SIG-M5 treated with dmso at 0.1 percent for 504 hours (cell line): ENCODE data around the gene SLCO3A1.

Source experiments
- DNase-seq: peaks from one replicate; lab custom pipeline; 2025; ENCODE audit not compliant: unreplicated experiment; lab: John Stamatoyannopoulos, UW

The SLCO3A1 gene

DNA sequence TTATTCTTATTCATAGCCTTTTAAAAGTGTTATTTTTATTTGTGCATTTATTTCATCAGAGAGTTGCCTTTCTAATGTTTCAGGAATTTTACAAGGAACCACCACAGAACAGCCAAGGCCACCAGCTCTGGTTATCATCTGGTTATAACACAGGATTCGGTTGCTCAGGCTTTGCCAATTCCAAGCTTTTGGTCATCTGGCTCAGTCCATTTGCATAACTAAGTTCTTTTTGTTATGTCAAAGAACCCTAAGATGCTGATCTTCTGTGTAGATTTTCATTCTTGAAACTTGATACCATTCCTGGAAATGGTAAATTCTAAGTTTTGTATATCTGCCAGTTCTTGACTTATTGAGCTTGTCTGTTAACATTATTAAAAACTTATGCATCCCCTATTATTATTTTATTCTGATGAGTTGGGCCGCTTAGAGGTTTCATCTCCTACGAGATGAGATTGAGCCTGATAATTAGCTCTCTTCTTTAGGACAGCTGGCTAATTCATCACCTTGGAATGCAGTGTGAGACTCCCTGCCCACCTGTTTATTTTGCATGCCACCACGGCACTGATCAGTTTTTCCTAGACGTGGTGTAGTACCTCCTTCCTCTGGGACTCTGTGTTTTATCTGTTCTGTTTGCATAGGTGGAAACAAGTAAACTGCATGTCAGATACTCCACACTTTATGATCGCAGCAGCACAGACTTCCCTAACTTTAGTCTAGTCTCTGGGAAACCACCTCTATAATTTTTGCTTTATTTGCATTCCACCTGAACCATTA is 264.8 kb downstream of the SLCO3A1 start:
- no peak for DNase-seq

DNA sequence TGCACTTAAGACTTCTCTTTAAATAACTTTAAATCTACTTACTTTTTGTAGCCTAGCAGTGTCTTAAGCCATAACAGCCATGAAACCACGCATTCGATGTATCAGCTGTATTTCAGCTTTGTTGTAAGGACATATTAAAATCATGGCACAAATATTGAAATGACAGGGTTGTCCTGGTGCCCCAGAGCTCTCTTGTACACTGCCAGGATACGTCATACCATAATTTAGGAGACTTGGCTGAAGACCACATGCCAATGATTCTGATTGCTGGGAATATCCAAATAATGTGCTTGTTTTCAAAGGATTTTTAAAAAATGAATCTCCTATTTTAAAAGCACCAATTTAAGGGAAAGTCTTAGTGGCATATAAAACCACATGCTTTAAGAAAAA is 265.4 kb downstream of the SLCO3A1 start:
- DNase-seq: no peak

DNA sequence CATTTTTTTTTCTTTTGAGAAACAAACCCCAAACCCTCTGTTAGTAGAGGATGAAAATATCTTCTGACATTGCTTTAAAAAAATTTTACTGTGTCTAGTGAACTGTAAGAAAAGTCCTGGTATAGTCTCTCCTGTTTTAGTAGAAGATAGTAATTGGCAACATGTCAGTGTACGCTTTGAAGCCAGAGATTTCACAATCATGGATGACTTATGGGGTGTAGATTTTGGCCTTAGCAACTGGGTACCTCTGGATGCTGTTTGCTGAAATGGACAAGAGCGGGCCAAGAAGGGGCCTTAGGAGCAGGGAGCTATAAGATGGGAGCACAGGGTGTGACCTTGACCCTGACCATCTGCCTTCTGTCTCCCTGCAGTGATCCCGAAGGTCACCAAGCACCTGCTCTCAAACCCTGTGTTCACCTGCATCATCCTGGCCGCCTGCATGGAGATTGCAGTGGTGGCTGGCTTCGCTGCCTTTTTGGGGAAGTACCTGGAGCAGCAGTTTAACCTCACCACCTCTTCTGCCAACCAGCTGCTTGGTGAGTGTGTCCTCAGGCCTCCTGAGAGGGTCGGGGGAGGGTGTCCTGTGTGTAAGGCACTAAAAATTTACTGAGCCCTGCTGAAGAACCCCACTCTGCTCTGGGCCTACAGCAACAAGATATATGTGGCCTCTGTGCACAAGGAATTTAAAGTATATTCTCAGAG is 266.7 kb downstream of the SLCO3A1 start:
- no peak for DNase-seq

DNA sequence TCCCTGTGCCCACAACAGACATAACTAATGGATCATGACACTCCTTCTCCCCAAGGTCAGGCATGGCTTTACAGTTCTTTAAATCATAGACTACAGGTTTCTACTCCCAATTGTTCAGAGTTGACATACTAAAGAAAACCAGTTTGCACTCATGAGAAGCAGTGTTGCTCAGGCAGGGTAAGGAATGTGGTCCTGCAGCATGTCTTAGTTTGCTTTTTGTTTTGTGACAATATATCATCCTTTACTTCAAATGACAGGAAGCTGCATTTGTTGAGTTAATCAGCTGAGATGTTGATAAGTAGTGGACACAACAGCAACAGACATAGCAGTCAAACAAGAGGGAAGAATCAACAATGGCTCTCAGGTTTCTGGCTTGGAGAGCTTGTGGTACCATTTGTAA is 267.5 kb downstream of the SLCO3A1 start:
- peak; percentile 10 for DNase-seq

DNA sequence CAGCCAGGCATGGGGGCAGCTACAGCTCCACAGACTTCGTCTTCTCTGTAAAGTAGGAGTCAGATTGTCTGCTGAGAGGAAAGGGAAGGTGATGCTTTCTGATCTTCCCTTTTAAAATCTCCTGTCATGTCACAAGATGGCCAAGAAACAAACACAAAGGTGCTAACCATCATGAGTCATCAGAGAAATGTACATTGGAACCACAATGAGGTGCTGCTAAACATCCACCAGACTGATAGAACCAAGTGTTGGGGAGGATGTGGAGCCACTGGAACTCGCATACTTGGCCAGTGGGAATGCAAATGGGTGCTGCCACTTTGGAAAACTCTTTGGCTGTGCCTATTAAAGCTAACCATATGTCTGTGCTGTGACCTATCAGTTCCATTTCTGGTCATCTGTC is 268.8 kb downstream of the SLCO3A1 start:
- no peak for DNase-seq

DNA sequence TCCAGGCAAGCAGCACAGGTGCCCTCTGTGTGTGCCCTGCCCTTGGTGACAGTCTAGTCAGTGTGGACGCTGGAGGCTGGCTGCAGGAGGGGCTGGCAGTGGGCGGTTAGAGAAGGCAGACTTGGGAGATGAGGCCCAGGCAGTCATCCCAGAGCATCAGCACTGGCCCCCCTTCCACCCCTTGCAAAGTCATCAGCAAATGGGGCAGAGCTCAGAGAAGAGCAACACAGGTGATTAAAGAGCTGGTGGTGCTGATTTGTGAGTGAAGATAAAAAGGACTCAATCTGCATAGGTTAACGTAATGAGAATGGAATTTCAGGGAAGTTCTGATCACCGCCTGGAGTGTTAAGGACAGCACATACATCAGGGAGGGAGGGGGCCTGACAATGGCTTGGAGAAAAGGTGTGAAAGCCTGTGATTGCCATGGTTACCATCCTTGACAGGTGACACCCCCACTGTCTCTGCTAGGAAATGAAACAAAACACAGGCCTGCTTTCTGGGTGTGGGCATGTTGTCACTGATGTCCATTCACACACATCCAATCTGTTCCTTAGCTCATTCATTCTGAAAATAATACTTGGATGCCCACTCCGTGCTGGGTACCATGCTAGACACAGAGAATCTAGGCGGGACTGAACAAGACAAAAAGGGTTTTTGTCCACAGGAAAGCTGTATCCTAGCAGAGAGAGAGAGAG is 270.6 kb downstream of the SLCO3A1 start:
- no peak for DNase-seq

DNA sequence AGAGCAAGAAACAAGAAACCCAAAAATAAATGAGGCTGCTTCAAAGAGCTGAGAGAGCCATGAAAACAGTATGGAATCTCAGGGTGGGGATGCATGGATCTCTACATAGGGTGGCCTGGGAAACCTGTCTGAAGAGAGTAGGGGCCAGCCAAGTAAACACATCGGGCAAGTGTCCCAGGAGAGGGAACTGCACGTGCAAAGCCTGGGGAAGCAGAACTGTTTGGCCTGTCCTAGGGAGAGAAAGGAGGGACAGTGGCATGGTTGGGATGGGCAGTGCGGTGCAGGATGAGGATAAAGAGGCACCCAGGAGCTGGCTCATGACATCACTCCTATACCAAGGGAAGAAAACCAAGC is 271.1 kb downstream of the SLCO3A1 start:
- no peak for DNase-seq

DNA sequence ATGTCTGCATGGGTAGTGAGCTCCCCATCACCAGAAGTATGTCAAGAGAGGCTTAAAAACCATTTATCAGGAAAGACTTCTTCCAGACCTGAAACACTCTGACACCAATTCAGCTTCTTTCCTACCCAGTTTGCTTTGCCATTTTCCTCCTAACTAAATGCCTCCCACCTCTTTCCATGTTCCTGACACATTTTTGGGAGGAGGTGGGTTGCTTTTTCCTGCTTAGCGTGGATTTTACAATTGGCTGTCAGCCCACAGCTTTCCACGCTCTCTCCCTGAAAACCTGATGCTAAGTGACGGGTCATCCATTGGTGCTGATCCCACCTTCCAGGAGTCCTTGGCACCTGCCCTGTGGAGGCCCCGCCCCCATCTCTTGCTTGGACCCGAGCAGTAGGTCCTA is 275.3 kb downstream of the SLCO3A1 start:
- no peak for DNase-seq

DNA sequence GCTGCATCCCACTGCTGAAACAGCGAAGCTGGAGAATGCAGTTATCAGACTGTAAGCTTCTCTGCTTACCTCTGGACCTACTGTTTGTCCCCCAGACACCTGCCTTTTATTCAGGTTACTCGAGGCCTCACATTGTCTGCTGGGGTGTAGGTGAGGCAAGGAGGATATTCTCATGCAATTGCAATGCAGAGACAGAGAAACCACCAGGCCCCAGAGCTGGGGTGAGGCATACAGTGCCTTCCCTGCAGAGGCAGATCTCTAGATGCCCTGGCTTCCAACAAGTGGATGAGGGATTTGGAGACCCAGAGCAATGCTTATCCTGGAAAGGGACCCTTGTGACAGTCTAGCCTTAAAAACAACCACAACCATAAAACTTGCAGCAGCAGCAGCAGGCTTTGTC is 276.7 kb downstream of the SLCO3A1 start:
- DNase-seq: no peak

DNA sequence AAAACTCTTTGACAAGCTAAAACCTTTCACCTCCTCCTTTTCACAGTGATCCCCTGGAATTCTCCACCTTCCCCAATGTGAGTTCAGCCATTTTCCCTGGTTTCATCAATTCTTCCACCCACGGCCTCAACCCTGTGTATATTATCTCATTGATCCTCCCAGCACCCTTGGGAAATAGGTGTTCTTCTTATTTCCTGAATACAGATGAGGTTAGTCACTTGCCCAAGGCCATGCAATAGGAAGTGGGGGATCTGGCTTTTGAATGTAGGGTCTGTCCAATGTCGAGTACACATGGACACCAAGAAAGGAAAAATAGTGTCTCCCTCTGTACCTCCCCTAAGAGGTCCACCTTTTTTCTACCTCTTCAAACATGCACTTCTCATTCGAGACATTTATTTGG is 277.4 kb downstream of the SLCO3A1 start:
- no peak for DNase-seq

DNA sequence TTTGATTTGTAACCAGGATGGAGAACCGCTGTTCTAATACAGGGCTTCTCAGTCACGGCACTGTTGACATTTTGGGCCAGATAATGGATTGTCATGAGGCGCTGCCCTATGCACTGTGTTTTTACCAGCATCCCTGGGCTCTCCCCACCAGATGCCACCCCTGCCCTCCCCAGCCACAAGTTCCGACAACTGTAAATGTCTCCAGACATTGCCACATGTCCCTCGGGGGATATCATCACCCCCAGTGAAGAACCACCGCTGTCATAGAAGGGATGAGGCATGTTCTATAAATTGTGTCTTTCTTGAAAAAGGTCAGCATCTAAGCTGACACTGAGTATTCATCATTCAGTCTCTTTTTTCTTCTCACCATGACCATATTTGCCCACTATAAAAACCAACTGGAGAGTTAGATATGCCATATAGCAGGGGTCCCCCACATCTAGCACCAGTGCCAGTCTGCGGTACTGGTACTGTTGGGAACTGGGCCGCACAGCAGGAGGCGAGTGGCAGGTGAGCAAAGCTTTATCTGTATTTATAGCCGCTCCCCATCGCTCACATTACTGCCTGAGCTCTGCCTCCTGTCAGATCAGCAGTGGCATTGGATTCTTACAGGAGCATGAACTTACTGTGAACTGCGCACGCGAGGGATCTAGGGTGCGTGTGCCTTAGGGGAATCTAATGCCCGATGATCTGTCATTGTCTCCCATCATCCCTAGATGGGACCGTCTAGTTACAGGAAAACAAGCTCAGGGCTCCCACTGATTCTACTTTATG is 279.7 kb downstream of the SLCO3A1 start:
- DNase-seq: no peak

DNA sequence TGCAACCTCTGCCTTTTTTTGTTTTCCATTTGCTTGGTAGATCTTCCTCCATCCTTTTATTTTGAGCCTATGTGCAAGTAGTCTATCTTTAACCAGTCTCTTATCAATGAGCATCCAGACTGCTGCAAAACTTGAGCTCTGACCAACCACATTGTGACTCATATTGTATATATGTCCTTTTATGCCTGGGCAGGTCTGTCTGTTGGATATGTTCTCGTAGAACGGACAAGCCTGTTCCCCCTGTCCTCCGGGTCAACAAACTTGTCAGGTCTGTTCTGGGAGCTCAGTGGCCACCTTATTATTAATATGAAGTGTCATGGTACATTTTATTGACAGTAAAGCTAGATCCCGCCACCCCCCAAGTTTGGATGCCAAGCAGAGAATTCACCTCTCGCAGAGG is 287.3 kb downstream of the SLCO3A1 start:
- peak; percentile 17 for DNase-seq

DNA sequence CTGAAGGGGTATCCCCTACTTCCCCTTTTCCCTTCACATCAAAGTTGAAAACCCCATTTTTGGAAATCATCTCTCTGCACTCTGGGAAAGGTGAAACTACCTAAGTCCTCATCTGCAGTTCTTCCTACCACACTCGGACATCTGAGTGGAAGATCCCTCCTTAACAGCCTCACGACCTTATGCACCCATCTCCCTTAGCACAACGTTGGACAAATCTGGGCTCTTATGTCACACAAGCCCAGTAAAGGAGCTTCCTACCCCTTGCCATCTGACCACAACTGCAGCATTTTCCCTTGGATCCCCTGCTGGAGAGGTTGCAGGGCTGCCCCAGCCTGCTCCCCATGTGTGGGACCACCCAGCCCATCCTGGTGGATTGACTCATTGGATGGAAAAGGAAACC is 288.1 kb downstream of the SLCO3A1 start:
- DNase-seq: no peak

DNA sequence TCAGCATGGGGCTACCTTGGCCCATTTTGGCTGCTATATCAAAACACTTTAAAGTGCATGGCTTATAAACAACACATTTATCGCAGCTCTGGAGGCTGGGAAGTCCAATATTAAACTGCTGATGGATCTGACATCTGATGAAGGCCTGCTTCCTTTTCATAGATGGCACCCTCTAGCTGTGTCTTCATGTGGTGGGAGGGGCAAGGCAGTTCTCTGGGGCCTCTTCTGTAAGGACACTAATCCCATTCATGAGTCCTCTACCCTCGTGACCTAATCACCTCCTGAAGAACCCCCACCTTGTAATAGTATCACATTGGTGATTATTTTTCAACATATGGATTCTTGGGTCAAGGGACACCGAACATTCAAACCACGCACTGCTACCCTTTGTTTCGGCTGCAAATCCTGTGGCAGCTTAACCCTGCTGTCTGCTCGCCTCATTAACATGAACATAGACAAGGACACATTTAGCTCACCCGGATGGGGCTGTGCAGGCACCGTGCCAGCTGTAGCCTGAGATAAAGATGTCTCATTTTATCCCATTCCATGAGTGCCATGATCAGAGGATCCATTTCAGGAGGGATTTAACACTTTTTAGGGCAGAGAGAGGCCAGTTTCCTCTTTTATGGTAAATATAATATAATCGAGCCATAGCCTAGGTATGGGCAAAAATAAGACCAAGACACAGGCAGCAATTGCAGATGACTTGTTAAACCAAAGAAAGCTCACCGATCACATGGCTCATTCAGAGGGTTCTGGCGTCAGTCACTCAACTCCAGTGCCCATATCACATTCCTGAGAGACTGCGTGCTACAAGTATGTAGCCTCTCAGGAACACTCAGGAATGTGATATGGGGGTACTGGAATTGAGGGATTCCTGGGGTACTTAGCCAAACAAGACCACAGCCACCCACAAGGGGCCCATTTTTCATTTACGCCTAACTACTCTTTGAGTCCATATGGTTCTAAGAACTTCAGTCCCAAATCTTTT is 289.0 kb downstream of the SLCO3A1 start:
- no peak for DNase-seq

DNA sequence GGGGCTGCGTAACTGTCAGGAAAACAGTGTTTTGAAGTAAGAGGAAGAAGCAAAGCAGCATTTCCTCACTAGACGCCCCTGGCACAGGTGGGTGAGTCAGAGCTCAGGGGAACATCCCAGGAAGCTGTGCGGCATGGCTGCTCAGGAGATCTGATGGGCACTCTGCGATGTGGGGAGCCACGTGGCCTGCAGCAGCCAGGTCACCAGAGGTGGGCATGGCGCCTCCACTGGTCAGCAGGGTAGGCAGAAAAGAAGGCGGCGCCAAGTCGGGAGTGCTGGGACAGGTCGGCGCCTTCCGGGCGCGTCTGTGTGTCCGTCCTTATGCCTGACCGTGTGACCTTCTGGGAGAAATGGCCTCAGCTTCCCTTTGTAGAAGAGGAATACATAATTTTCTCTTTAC is 290.3 kb downstream of the SLCO3A1 start:
- DNase-seq: no peak

DNA sequence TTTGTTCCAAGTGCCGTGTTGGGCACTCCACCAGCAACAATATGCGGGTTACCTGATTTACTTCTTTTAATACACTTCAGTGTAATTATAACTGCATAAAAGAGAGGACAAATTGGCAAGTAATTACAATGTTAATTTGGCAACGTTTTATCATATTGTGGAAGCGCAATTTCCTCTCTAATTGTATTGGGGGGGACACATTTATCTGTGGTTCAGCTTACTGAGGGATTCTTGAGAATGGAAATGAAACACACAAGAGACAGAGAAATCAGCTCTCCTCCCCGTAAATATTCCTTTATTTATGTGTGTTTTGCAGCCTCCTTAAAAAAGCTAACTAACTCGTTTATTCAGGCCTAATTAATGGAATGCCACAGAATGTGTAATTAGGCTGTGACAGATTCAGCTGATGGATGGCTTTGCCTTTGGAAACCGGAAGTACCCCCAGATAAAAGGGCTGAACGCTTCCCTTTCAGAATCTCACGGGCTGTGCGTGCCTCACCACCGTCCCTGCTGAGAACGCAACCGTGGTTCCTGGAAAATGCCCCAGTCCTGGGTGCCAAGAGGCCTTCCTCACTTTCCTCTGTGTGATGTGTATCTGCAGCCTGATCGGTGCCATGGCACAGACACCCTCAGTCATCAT is 293.1 kb downstream of the SLCO3A1 start:
- DNase-seq: no peak

DNA sequence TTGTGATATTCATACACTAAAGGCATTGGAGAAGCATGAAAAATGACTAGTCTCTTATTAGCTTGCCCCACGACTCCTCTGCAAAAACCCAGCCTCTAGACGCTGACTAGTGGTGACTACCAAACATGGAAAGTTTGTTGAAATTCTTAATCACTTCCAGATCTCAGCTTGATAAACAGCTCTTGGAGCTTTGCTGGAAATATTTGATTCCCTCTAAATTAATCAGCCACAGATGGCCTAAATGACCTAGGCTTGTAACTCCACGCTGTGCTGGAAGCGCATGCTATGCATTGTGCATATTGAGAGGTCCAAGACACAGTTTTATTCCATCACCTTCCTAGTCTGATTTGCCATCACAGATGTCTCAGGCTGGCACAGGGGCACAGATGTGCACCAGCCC is 295.5 kb downstream of the SLCO3A1 start:
- no peak for DNase-seq

DNA sequence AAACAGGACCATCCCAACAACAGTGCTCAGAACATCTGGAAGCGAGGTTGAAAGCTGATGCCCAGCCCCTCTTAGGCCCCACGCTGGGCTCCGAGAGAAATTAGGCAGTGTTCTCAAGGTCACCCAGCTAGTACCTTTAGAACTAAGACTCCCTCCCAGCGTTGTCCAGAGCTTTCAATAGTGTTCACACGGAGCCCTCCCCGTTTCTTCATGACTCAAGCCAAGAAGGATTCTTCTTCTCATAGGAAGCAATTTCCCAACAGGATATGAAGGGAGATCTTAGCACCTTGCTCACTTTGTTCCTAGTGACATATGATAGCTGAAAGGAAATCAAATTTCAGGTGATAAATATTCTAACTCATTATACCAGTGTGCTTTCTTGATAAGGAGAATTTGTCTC is 296.0 kb downstream of the SLCO3A1 start:
- no peak for DNase-seq

DNA sequence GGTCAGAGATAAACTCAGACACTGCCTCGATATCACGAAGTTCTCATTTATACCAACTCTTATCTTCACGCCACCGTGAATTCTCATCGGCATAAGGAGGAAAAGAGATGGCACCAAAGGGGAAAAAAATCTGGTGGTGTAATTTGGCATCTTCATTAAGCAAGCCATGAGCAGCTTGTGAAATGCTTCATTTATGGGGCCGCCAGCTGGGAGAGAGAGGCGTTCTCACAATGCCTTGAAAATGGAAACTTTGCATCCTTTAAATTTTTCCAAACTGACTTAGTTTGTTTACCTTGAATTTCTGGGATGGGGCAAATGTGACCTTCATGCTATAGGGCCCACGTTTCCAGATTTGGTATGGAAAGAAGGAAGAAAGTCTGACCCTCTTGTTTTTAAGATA is 297.7 kb downstream of the SLCO3A1 start:
- no peak for DNase-seq

DNA sequence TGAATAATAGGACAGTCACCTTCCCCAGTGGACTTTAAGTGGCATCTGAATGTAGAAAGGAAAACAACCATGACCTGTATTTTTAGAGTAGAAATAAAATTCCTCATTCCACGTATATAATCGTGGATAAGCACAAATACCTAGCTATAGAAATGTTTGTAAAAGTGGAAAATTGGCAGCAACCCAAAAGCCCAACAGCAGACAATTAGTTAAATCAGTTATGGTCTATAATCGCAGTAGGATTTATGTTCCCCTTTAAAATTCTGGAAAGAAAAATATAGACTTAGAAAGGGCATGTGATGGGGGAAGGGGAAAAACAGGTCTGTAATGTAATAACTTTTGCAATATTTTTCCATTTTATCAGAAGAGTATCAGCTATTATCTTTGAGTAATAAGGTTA is 298.2 kb downstream of the SLCO3A1 start:
- no peak for DNase-seq
